Islet of Langerhans (tissue), 1 donor: ENCODE measurements around the gene HDAC11.

ENCODE experiments used
- FAIRE-seq: peaks from one replicate; lab custom pipeline; 2011; peaks lifted over from hg19 to GRCh38; lab: Jason Lieb, UNC

HDAC11 gene

DNA sequence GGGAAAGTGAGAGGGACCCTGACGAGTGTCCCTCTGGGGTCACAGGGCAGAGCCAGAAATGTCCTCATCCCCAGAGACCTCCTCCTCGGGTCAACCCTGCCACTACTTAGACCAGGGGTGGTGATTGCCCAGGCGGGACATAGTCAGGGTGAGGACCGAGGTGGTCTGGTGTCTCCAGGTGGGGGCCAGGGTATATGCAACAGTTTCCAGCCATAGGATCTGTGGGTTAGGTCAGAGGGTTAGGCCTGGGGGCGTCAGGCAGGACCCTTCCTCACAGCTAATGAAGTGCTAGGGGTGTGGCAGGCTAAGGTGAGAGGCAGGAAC lies 46.5 kb downstream of the HDAC11 start:
- no peak for FAIRE-seq

DNA sequence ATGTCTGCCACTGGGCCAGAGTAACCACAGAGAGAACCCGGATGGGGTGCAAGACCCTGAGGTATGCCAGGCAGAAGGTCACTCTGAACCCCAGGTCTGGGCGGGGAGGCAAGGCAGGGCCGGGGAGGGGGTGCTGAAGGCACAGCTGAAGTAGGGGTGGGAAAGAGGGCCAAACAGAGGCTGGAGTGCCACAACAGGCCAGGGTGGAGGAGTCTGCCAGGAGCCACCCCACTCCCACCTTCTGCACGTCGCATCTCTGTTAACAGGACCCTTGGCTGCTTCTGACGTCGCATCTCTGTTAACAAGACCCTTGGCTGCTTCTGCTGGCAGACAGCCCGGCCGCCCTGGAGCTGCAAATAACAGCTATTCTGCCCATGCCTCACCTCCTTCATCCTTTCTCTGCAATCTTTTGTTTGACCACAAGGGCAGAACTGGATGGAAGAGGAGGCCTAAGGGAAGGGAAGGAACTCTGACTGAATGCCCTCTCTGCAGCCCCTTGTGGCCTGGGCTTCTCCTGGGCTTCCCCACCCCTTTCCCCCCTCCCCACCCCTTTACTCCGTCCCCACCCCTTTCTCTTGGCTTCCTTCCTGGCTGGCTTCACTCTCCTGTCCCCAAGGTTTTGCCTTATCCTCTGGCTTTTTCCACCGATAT lies 48.2 kb downstream of the HDAC11 start:
- no peak for FAIRE-seq

- no peak for FAIRE-seq
Observed at GRCh38 chr3:13529196-13530112, 49.3 kb downstream of the HDAC11 start.

DNA sequence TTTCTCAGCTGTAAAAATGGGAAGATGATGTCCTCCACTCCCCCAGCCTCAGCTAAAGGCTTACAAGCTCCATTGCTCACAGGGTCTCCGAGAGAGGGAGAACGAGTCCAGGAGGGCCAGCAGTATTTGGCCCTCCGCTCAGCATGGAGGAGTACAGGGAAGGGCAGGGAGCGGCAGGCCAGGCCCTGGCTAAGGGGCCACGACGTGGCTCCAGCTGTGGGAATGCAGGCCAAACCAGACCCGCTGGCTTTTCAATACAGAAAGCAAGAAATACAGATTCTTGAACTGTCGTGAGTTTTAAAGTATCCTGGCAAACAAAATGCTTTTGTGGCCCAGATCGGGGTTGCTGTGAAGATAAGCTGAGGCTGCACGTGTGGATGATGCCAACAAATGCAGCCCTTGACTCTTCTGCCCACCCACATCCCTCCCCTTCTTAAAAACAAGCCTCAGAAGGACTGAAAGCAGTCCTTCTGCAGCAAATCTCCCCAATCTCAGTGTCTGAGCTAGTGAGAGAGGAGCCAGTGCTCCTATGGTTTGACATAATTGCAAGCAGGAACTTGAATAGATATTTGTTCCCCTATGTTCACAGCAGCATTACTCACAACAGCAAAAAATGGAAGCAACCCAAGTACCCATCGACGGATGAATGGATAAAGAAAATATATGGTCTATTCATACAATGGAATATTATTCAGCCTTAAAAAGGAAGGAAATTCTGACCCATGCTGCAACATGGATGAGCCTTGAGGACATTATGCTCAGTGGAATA lies 50.3 kb downstream of the HDAC11 start:
- FAIRE-seq = no peak

- no peak for FAIRE-seq
Observed at GRCh38 chr3:13532085-13532484, 52.0 kb downstream of the HDAC11 start.

- FAIRE-seq = no peak
Observed at GRCh38 chr3:13532631-13533030, 52.5 kb downstream of the HDAC11 start.

DNA sequence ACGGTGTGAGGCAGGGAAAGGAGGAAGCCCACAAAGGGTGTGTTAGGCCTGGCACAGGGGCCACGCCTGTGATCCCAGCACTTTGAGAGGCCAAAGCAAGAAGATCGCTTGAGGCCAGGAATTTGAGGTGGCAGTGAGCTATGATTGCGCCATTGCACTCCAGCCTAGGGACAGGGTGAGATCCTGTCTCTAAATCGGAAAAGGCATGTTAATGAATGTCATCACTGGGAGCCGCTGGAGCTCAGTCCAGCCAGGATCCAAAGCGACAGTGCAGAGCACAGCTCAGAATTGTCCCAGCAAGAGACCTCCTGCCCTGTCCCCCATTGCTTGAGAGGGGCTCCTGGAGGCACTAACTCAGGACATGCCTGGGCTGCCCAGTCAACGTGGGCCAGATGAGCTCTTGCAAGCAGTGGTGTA lies 53.8 kb downstream of the HDAC11 start:
- no peak for FAIRE-seq

- FAIRE-seq = no peak
Observed at GRCh38 chr3:13535526-13535875, 55.4 kb downstream of the HDAC11 start.

- no peak for FAIRE-seq
Observed at GRCh38 chr3:13535905-13536304, 55.8 kb downstream of the HDAC11 start.

GRCh38 chr3:13536432-13536831 lies 56.3 kb downstream of the HDAC11 start:
- FAIRE-seq = no peak

- FAIRE-seq = no peak
Observed at GRCh38 chr3:13536832-13537231, 56.7 kb downstream of the HDAC11 start.

- FAIRE-seq = no peak
Observed at GRCh38 chr3:13537244-13537908, 57.3 kb downstream of the HDAC11 start.

- no peak for FAIRE-seq
Observed at GRCh38 chr3:13537909-13538296, 57.8 kb downstream of the HDAC11 start.

GRCh38 chr3:13538520-13539291 lies 58.6 kb downstream of the HDAC11 start:
- FAIRE-seq = no peak

GRCh38 chr3:13539292-13539638 lies 59.2 kb downstream of the HDAC11 start:
- no peak for FAIRE-seq

- no peak for FAIRE-seq
Observed at GRCh38 chr3:13539671-13540070, 59.6 kb downstream of the HDAC11 start.

GRCh38 chr3:13540297-13540995 lies 60.3 kb downstream of the HDAC11 start:
- no peak for FAIRE-seq

GRCh38 chr3:13541691-13542090 lies 61.6 kb downstream of the HDAC11 start:
- FAIRE-seq = no peak

GRCh38 chr3:13542142-13542541 lies 62.0 kb downstream of the HDAC11 start:
- FAIRE-seq = no peak

DNA sequence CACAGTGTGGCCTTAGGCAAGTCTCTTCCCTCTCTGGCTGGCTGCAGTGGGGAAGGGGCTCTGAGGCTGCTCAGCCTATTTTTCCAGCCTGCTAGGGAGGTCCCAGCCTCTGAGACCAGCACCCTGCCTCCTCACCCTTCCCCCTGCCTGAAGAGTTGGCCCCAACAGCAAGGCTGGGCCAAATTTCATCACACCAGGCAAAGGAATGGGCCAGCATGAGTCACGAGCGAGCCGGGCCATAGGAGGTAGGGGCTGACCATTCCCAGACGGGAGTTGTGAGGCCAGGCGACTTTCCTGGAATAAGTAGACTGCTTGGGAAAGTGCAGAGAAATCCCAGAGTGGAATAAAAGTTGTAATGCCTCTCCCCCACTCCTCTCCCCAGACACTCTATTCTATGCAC lies 63.1 kb downstream of the HDAC11 start:
- FAIRE-seq = no peak

GRCh38 chr3:13544293-13544831 lies 64.3 kb downstream of the HDAC11 start:
- FAIRE-seq = no peak
